Amniotic stem cell (primary cell): ENCODE data around the gene CACNA2D3.

ENCODE experiments used
- DNase-seq: peaks from one replicate; lab custom pipeline; 2025; lab: John Stamatoyannopoulos, UW

The CACNA2D3 gene

DNA sequence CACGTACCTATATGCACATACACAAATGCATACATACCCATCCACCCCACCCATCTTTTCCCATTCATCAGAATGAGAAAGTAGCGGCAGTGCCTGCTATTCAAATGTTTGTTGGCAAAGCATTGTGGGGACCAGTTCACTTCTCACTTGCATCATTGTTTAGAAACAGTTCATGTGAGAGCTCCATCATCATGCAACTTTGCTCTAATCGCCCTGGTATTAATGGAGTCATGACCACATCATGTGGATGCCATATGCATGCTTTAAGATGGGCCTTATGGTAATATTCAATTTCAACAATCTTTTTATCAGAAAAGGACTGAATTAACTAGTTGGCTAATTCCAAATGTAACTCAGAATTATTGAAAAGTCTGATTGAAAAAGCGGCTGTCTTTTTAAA is 725.0 kb downstream of the CACNA2D3 start:
- DNase-seq, result no peak

DNA sequence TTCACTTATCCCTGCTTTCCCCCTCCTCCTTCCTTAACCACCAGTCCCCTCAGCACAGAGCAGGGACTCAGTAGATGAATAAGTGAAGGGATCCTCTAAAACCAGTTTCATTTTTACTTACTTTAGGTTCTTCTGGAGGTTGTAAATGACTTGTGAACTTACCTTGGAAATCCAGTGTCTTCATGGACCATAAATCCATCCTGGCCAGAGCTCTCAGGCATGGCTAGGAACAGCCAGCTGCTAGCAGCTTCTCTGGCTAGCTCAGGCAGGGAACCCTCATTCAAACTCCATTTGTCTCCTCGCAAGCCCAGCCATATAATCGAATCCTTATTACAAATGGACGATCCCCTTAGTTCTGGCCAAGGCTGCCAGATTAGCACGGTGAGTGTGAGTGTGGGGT is 727.0 kb downstream of the CACNA2D3 start:
- no peak for DNase-seq

DNA sequence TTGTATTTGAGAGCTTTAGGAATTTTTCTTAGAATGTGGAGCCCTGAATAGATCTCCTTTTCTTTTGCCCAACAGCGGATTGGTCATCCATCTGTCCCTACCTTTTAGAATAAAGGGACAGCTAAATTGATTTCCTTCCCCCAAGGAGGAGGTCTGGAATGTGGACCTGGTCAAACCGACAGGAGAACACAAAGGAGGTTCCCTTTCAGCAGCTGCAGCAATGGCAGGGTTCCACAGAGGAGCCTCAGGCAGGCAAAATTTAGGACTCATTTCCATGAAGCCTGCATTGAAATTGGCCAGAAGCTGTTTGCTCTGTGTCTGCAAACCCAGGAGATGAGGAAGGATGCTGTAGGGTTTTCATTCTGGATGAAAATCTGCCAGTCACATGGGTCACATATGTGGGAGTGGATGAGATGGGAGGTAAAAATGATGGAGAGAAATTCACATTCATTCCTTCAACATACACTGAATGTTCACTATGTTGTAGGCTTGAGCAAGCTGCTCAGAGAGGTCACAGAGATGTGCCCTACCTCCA is 728.2 kb downstream of the CACNA2D3 start:
- no peak for DNase-seq

DNA sequence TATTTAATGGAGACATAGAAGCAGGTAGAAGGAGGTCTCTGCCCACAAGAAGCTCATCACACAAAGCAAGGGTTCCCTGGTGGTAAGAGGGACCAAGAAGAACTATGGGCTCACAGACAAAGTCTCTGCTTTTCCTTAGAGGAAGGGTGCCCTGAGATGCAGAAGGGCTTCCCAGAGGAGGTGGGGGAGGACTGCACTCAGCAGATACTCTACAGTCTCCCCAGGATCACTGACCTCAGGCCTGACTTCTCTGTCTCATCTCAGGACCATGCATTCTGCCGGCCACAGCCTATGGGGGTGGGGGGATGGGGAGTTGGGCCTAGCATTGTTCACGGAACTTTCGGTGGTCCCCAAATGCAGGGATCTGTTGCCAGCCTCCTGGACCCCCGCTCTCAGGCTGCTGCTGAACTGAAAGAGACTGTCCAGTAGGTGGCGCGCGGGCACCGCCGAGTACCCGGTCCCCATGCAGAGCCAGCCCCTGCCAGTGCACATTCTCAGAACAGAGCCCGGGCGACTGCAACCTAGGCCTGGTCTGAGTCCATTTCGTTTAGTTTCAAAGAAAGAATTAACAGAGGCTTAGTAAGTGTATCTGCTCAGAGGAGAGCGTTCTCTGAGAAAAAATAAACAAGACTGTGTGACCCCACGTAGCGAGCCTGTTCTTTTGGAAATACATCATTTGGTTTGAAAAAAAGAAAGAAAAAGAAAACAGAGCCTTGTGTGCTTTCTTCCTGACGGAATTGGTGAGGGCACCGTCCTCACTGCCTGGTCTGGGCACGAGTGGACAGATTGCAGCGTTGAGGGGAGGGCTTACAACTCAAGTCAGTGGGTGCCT is 731.4 kb downstream of the CACNA2D3 start:
- DNase-seq, result peak; percentile 56

DNA sequence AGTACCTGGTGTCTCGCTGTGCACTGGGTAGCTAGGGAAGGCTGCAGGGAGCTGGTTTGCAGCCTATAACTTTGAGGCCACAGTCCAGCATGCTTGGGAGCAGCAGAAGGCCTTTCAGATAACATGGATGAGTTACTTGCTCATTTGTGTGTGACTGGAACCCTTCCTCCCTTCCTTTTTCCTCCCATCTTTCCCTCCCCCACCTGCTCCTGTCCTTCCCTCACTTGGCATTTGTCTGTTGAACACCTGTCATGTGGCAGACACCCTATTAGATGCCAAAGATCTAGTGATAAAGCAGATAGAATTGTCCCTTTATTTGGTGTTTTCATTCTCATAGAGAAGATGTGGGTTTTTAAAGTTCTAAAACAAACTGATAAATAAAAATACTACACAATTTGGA is 733.9 kb downstream of the CACNA2D3 start:
- no peak for DNase-seq

DNA sequence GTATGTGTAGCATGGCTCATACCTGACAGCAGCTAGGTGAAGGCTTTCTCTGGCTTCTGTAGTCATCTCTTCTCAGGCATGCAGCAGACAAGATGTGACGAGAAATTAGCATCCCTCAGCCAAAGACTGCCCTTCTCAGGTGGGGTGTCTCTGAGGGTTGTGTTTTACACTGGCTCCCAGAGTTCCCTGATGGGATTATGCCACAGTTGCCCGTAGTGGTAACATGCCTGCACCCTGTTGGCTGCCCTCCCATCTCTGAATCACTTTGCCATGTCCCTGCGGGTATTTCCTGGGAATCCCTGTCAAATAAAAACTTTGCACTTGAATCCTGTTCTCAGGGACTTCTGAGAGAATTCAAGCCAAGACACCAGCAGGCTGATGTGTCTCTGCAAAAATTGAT is 735.0 kb downstream of the CACNA2D3 start:
- no peak for DNase-seq

DNA sequence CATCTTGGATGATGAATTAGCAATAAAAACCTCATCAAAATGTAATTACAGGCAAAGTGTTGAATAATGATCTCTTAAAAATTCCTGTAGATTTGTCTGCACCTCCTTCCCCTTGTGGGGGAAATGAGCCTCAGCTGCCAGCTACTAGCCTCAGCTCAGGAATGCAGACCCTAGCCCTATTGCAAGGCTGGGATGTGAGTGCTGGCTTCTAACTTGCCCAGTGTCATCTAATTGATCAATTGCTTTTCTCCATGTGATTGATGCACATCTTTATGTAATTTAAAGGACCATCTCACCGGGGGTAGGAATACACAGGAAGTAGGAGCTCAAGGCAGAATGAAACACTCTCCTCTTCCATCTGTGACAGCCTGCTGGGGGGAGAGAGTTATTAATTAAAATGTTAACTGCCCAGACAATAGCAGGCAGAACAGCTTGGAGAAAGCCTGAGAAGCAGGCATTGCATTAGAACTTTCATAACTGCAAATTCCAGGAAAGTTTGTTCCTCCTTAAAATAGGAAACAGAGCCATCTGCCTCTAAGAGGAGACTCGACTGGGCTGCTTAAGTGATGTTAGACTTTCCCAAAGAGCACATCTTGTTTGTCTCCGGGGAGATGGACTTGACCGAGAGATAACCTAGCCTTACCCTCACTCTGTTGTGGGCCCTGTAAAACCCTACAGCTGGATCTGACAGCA is 735.9 kb downstream of the CACNA2D3 start:
- no peak for DNase-seq

DNA sequence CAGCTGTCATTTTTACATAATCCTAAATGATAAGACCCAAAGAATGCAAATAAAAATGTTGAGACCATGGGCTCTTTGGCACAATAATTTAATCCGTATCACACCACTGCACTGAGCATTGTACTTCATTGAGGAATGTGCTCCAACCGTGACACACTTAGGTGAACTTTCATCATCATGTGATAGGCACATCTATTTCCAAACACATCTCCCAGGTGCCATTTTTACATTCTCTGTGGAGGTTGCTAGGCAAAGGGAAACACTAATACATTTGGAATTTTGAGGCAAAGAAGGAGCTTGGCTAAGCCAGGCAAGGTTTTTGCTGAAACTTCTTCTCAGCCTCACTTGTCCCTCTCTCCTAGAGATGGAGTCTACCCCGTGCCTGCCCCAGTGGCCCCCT is 736.8 kb downstream of the CACNA2D3 start:
- no peak for DNase-seq

DNA sequence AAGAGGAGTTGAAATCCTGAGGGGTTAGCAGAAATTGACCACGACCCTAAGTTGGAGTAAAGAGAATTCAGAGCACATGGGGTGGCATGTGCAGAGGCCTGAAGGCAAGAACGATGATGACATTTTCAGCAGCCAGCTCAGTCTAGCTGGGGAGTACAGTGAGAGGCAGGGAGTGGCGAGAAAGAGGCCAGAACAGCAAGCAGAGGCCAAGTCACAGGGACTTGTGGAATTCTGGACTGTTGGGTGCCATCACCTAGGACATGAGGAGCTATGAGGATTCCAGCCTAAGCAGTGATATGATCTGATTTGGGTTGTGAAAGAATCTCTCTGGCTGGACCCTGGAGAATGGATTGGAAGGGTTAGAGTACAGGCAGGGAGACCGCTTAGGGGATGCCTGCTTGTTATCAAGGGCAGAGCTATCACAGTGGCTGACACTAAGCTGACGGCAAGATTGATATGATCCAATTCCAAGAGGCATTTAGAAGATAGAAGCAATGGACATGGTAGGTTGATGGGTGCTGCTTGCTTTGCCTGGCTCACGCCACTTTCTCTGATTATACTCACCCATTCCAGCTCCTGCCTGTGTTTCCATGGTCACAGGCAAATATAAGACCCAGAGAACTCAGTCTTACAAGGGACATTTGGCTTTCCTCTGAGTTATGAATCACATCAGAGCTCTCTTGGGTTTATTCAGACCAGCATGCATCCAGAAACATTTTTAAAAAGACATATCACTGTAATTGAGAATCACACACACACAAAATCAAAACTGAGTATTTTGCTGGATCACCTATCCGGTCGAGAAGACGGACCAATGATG is 739.1 kb downstream of the CACNA2D3 start:
- DNase-seq, result no peak

DNA sequence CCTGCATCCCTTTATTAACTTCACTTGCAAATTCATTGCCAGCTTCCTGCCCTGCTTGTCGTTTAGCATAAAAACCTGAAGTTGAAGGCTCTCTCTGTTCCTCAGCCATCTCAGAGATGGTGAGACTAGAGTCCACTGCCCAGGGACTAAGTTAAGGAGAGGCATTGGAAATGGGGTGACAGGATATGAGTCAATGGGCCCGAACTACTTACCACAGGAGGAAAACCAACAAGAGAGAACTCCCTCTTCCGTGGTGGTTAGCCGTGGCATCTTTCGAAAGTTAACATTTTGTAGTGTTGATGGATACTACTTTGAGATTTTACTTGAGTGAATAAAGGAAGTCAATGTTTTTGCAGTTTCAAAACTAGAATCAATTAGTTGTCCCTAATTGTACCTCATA is 740.2 kb downstream of the CACNA2D3 start:
- DNase-seq, result no peak

DNA sequence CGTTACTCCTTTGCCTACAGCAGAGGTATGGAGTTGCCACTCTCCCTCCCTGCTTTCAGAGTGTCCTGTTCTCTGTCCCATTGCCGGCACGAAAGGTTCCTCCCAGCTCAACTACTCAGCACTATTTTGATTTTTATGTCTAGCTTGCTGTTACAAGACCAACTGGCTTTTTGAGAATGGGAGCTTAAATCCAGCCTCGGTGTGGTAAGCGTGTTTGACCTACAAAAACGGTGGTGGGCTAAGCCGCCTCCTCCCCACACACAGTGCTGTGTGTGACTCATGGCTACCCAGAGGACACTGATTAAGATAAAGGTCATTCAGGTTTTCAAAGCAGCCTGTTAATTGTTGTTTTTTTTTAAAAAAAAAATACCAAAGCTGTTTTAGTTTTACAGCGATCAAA is 741.0 kb downstream of the CACNA2D3 start:
- DNase-seq, result no peak

DNA sequence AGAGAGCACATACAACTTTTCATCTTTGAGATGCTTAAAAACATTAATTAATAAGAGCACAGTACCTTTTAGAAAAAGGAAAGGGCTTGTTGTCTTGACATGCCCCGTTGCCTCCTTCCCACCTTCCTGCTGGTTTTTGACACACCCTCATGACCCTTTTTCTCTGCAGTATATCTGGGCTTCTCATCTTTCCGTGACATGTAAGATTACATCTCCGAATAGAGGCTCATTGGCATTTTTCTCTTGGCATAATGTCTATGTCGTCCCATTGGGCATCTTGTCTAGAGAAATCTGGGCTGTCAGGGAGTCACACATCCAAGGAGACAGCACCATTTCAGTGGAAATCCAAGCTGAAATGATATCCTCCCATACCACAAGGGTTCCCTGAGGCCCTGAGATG is 741.4 kb downstream of the CACNA2D3 start:
- no peak for DNase-seq

DNA sequence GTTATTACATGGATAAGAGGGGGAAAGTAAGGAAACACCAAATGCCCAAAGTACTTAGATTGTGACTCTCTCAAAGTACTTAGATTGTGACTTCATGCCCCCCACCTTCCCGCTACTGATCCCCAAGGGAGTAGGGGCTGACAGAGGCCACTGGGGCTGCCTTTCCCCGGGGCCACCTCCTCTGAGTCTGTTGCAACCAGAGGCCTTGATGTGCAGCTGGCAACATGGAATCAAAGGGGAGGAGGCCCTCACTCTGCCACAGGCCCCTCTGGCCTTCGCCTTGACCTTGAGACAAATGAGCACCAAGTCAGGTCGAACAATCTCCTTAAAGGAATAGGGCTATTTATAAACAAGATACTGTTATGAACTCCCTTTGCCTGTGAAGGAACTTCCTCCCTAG is 743.0 kb downstream of the CACNA2D3 start:
- no peak for DNase-seq

DNA sequence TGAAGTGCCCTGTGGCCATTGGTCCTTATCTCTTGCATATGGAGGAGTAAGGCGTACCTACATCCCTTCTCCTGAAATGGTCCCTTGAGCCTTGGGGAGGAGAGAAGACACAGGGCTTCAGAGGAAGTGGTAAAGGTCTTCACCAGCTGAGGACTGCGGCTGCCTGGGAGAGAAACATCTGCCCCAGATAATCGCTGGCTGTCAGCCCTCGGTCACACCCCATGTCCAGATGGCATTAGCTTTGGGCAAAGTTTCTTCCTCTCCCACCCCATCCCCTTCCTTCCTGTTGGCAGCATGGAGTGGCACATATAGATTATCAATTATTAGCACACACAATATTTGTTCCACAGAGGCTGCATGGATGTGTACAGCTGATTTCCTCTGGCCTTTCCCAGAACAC is 743.9 kb downstream of the CACNA2D3 start:
- no peak for DNase-seq

DNA sequence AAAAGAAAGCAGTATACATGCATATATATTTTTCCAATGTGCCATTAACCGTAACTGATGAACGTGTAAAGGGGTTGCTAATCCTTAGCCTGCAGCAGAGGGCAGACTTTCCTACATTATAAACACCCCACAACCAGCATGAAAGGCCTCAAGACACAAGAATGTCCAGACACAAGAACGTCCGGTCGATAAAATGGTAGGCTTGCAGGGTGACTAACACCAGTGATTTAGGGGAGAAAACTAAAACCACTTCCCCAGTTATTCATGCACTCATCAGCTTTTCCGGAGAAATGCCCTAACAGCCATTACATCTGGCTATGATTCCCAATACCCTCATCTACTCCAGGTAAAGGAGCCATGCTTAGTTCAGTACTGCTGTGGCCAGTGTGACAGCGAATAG is 748.1 kb downstream of the CACNA2D3 start:
- peak; percentile 86 for DNase-seq

DNA sequence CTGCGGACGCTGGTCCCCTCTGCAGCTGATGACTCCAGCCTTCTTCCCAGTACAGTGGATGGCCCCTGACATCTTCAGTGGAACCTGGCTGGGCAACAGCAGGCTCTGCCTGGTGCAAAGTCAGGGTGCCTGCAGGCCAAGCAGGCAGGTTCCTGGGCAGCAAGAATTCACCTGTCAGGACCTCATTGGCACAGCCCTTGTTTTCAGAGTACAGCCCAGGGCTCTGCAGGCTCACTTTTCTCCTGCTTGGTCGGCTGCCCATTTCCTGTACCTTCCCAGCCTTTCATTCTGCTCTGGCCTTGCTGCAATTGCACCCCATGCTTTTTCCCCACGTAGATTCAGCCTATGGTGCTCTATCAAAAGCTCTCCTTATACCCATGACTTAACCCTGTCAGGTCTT is 749.5 kb downstream of the CACNA2D3 start:
- DNase-seq, result no peak

DNA sequence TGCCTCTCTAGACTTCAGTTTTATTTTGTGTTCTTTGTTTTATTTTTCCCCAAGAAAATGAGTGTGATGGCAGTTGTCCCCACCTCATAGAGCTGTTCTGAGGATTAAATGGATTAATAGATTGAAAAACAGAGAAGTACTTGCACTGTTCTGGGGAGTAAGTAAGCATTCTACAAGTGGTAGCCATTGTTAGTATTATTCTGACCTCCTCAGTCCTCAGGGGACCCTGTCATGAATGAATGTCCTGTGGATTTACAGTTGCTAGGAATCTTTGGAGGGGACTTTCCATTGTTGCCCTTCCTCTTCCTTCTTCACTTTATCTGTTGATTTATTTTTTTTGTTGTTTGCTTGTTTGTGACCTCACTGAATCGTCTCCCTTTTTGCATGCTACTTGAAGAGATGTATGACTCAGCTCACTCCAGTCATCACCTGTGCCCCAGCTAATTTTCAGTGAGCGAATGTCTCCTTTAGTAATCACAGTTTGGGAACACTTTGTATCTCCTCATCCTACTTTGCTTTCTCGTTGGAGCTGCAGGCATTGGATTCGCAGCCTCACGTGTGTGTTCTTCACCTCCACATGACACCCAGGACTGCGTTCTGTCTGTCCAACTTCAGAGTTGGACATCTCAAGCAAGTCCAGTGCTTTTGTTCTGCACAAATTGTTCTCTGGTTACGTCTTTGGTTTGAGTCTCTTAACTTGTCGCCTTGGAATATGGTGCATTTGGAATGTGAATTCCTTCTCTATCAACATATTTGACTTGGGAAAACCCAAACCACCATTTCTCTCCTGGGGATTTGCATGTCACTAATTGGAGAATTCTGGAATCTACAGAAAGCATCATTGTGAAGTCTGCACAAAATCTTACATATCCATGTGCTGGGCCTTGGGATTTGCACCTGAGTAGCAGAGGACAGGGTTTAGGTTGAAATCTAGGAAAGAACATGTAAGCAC is 751.0 kb downstream of the CACNA2D3 start:
- no peak for DNase-seq

DNA sequence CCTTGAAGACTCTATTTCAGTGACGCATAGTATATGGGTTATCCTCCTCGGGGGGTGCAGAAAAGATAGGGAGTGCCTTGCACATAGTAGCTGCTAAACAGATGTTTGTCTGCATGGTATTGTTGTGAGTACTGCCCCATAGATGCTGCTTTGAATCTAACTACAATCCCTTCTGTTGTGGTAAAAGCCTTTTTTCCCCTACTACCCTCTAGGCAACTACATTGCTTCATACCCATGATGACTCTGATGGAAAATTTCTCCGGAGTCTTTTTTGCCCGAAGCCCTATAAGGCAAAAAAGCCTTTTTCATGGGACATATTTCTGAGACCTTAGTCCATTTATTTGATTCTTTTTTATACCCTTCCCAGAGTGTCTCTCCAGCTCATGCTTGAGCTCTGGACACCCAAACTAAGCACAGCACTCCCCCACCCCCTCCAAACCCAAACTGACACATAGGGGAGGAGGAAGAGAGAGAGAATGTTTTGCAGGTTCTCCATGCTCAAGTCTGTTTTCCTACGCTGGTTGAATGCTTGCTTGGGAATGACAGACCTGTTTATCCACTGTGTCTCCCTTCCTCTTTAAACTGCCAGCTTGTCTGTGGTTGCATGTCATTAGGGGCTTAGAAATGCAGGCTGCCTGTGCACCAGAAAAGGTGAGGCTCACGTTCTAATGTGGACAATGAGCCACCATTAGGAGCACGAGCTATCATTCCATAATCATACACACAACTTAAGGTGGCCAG is 752.6 kb downstream of the CACNA2D3 start:
- no peak for DNase-seq

DNA sequence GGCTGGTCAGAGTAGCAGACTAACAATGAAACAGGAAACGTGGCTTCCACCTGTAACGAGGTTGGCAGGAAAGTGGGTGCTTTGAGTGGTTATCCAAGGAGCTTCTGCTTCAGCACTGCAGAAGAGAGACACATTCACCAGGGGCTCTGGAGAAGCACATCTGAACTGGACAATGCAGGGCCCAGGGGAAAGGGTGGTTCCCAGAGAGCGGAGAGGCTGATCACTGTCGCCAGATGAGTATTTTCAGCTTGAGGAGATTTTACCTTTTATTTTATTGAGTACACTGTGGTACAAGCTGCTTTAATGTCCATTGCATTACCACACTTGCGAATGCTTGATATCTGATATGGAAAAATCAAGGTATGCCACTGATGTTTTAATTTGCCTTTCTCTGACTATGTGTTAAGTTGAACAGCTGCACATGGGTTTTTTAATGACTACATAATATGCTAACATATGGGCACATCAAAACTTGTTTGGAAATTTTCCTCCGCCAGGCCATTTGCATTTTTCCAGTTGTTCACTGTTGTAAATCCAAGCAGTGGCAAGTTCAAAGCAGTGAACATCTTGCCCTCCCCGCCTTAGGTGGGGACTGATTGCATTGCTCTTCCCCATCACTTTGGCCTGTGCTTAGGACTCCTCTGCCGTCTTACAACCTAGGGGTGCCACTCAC is 753.4 kb downstream of the CACNA2D3 start:
- no peak for DNase-seq

DNA sequence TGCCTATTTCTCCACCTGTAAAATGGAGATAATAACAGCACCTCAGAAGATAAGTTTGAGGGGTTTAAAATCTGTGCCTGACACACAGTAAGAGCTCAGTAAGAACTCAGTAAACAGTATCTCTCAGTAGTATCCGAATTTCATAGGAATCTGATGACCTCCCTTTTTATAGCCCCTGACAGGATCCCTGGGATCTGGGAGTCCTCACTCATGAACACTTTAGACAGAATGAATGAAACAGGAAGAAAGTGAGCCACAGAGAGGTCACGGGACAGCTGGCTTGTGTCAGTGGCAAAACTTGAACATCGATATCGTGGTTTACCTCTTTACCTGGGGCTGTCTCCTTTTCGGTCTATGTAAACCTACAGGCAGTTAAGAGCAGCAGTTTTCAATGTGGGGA is 754.3 kb downstream of the CACNA2D3 start:
- DNase-seq, result no peak
